ENCODE measurements around the gene KIFAP3. TPM values are rescaled to one million over a fixed set of nuclear protein-coding genes. Genes with fewer than 3 reads are reported as not detected.
A peak's percentile ranks its signal among the peaks of the same experiment; 100 is the strongest.
"Not testable (repeated sequence)": the region's sequence is repeated elsewhere in the genome, so short reads cannot be mapped to it uniquely, and the experiment has no call there.

Gene KIFAP3
- total RNA-seq, 1 experiment from 2014 or later: 3.8 TPM

DNA sequence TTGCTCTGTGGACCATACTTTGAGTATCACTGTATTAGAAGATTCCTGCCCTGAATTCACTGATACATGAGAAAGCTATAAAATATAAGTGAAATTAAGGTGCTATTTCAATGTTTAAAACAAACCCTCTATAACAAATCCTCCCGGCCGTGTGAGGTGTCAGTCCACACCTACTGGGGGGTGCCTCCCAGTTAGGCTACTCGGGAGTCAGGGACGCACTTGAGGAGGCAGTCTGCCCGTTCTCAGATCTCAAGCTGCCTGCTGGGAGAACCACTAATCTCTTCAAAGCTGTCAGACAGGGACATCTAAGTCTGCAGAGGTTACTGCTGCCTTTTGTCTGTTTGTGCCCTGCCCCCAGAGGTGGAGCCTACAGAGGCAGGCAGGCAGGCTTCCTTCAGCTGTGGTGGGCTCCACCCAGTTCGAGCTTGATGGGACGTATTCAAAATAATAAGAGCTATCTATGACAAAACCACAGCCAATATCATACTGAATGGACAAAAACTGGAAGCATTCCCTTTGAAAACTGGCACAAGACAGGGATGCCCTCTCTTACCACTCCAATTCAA lies 71.1 kb downstream of the KIFAP3 start:
- not testable (repeated sequence) for H3K4ac ChIP-seq (ENCODE audit: low read depth, low read length); H4K91ac ChIP-seq (ENCODE audit: insufficient read length, low read depth, low read length); H3K27ac ChIP-seq (ENCODE audit: insufficient read length, low read depth, low read length); H2BK15ac ChIP-seq (ENCODE audit: low read depth, low read length); H2BK5ac ChIP-seq (ENCODE audit: insufficient read length, low read length); H2AK5ac ChIP-seq (ENCODE audit: insufficient read length, low read length); H3K23ac ChIP-seq (ENCODE audit: insufficient read length, low read depth, low read length); H3K4me2 ChIP-seq (ENCODE audit: insufficient read depth, insufficient read length, low read length); H3K36me3 Mint-ChIP-seq (ENCODE audit: insufficient read depth in 1 of 3, low read depth in 3 of 3); H3K9ac ChIP-seq (ENCODE audit: extremely low read depth, insufficient read length, low read length); H3K27me3 ChIP-seq (ENCODE audit: insufficient read depth, low read length); H2BK20ac ChIP-seq (ENCODE audit: low read depth, low read length, poor library complexity, severe bottlenecking); H4K8ac ChIP-seq (replicated peaks; ENCODE audit: insufficient read length, low read depth, low read length); H3K27ac Mint-ChIP-seq; H2BK12ac ChIP-seq (ENCODE audit: insufficient read length, low read depth, low read length); H3K79me2 ChIP-seq (ENCODE audit: insufficient read depth, low read length); H3K56ac ChIP-seq (ENCODE audit: insufficient read length, low read depth, low read length); H2AFZ ChIP-seq (ENCODE audit: low read length); H4K5ac ChIP-seq (ENCODE audit: insufficient read length, low read depth, low read length); H3K18ac ChIP-seq (ENCODE audit: insufficient read length, low read depth, low read length); H3K4me3 Mint-ChIP-seq; H3K4me1 ChIP-seq (ENCODE audit: insufficient read depth, low read length); H3K9me3 Mint-ChIP-seq; H4K20me1 ChIP-seq (ENCODE audit: control insufficient read depth, insufficient read depth, insufficient read length); H3K4me1 Mint-ChIP-seq; H3K79me1 ChIP-seq (ENCODE audit: insufficient read depth, low read depth, low read length, poor library complexity, severe bottlenecking); H3K14ac ChIP-seq (ENCODE audit: insufficient read depth, low read length); H3K9me3 ChIP-seq (ENCODE audit: control insufficient read depth, low read depth, low read length); H2BK120ac ChIP-seq (ENCODE audit: low read depth, low read length, poor library complexity, severe bottlenecking); H3K23me2 ChIP-seq (ENCODE audit: insufficient read length, low read depth, low read length, poor library complexity, severe bottlenecking); H3T11ph ChIP-seq (ENCODE audit: low read length)
- peak; percentile 23 for DNase-seq
- no CpG with 5 or more reads among the region's 7 CpGs for WGBS (ENCODE audit: extremely low coverage, insufficient read length, low lambda C conversion rate)
- peaks cover 58% of the 10 kb centered on the region for H3K27me3 Mint-ChIP-seq (ENCODE audit: low read depth)

Measured in H9 (cell line).